ENCODE data around the gene RACGAP1. TPM values are rescaled to one million over a fixed set of nuclear protein-coding genes. Genes with fewer than 3 reads are reported as not detected.

Gene RACGAP1
- total RNA-seq, 1 experiment from 2014 or later, result 147 TPM

DNA sequence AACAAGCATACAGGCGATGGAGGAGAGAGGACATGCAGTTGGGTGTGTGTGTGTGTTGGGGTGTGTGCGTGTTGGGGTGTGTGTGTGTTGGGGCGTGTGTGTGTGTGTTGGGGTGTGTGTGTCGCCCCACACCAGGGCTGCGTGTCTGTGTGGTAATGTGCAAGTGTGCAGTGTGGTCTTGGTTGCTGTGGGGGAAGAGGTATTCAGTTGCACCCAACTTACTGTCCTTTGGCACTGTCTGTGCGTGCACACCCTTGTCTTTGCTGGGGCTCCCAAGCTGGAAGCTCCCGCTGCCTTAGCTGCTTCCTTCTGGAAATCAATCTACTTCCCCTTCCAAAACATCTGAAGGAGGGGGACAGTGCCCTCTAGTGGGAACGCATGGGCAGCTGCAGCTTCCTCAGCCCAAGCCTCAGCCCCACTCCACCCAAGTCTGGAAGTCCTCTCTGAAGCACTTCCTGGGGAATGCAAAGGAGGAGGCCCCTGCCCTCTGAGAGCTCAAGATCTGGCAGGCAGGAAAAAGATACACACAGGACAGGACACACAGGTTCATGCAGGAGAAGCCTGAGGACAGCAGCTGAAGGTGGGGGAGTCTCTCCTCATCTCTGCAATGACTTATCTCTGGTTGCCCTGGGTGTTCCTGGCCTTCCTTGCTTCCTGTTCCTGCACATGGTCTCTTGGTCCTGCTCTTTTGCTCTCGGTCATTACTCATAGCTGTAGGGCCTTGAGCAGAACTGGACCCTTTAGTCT lies 45.2 kb upstream of the RACGAP1 start:
- Histone ChIP-seq H3K9me3 (ENCODE audit: control insufficient read depth, insufficient read depth, low read depth, low read length) (no peaks in the 10 kb centered on the region), H3K27ac (ENCODE audit: low read length) (peak overlapping the region; percentile 18; the same call in 1 of the 2 replicates), H3K4me3 (ENCODE audit: low read depth in 2 of 2, low read length in 2 of 2) (no peak overlapping the region), H3K4me1 (ENCODE audit: control insufficient read depth, insufficient read depth, low read length) (0 out of 2 replicates have a peak, but pooled peaks cover 3% of the 10 kb centered on the region), H3K27me3 (ENCODE audit: control insufficient read depth, insufficient read depth, low read length) (no peaks in the 10 kb centered on the region), H3K36me3 (ENCODE audit: control insufficient read depth, insufficient read depth, low read length) (no peaks in the 10 kb centered on the region)
- POLR2A ChIA-PET, result interaction anchor here (0.6 to 0.7 kb wide), 2 partner anchors 549 to 665 kb away, joined by 4 to 7 read pairs; no protein-coding TSS in a partner anchor
- no TSS peak for BruUV-seq (replicated peaks)
- TF ChIP-seq, protein P1, sequence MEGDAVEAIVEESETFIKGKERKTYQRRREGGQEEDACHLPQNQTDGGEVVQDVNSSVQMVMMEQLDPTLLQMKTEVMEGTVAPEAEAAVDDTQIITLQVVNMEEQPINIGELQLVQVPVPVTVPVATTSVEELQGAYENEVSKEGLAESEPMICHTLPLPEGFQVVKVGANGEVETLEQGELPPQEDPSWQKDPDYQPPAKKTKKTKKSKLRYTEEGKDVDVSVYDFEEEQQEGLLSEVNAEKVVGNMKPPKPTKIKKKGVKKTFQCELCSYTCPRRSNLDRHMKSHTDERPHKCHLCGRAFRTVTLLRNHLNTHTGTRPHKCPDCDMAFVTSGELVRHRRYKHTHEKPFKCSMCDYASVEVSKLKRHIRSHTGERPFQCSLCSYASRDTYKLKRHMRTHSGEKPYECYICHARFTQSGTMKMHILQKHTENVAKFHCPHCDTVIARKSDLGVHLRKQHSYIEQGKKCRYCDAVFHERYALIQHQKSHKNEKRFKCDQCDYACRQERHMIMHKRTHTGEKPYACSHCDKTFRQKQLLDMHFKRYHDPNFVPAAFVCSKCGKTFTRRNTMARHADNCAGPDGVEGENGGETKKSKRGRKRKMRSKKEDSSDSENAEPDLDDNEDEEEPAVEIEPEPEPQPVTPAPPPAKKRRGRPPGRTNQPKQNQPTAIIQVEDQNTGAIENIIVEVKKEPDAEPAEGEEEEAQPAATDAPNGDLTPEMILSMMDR (IDR thresholded peaks at IDR 0.05), result peak; percentile 96
- TF ChIP-seq SIN3A (IDR thresholded peaks at IDR 0.05; ENCODE audit: borderline replicate concordance, insufficient read depth, low read depth, low read length) (no peak), POLR2AphosphoS5 (IDR thresholded peaks at IDR 0.05; ENCODE audit: low read depth, low read length) (no peak)
- TF ChIP-seq, protein P2, sequence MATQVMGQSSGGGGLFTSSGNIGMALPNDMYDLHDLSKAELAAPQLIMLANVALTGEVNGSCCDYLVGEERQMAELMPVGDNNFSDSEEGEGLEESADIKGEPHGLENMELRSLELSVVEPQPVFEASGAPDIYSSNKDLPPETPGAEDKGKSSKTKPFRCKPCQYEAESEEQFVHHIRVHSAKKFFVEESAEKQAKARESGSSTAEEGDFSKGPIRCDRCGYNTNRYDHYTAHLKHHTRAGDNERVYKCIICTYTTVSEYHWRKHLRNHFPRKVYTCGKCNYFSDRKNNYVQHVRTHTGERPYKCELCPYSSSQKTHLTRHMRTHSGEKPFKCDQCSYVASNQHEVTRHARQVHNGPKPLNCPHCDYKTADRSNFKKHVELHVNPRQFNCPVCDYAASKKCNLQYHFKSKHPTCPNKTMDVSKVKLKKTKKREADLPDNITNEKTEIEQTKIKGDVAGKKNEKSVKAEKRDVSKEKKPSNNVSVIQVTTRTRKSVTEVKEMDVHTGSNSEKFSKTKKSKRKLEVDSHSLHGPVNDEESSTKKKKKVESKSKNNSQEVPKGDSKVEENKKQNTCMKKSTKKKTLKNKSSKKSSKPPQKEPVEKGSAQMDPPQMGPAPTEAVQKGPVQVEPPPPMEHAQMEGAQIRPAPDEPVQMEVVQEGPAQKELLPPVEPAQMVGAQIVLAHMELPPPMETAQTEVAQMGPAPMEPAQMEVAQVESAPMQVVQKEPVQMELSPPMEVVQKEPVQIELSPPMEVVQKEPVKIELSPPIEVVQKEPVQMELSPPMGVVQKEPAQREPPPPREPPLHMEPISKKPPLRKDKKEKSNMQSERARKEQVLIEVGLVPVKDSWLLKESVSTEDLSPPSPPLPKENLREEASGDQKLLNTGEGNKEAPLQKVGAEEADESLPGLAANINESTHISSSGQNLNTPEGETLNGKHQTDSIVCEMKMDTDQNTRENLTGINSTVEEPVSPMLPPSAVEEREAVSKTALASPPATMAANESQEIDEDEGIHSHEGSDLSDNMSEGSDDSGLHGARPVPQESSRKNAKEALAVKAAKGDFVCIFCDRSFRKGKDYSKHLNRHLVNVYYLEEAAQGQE (IDR thresholded peaks at IDR 0.05; ENCODE audit: insufficient read depth in 1 of 2, low read depth in 2 of 2, low read length in 1 of 2), result no peak
- DNase-seq (ENCODE audit: low read depth, low spot score) (no peak), ATAC-seq (peak; percentile 83)
- CTCF ChIA-PET, result interaction anchor here (0.5 to 3.3 kb wide), 15 partner anchors 12 to 737 kb away, joined by 3 to 30 read pairs (median 4); partner anchors contain the start of genes AQP6 and SMARCD1
- in situ Hi-C loops (cut with HindIII; ENCODE audit: low pct_unique_long_range_greater_than_20kb, low sequenced_read_pairs), result no loop called here
- intact Hi-C loops (cut with micrococcal nuclease; ENCODE audit: unreplicated experiment), result loop anchor here (1.0 kb wide), 1 partner anchor 103 kb away; no protein-coding TSS in a partner anchor

DNA sequence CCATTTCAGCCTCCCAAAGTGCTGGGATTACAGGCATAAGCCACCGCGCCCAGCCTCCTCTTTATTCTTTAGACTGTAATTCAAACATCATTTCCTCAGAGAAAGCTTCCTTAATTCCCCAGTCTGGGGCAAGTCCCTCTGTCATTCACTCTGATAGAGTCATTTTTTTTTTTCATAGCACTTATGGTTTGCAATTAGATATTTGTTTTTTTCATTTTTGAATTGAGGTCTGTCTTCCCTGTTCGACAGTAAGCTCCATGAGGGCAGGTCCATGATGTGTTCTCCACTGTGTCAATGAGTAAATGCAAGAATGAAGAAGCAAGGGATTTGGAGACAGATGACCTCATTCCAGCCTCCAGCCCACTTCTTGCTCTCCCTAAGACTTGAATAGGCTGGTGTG lies 44.2 kb upstream of the RACGAP1 start:
- intact Hi-C loops (cut with micrococcal nuclease; ENCODE audit: unreplicated experiment), result no loop called here
- ATAC-seq (no peak), DNase-seq (ENCODE audit: low read depth, low spot score) (no peak)
- 0 out of 2 replicates have a peak, but pooled peaks cover 3% of the 10 kb centered on the region for H3K4me1 ChIP-seq (ENCODE audit: control insufficient read depth, insufficient read depth, low read length)
- in situ Hi-C loops (cut with HindIII; ENCODE audit: low pct_unique_long_range_greater_than_20kb, low sequenced_read_pairs), result no loop called here
- no TSS peak for BruUV-seq (replicated peaks)
- TF ChIP-seq SIN3A (IDR thresholded peaks at IDR 0.05; ENCODE audit: borderline replicate concordance, insufficient read depth, low read depth, low read length) (no peak), TCF7L2 (IDR thresholded peaks at IDR 0.05; ENCODE audit: low read depth, low read length) (no peak), POLR2AphosphoS5 (IDR thresholded peaks at IDR 0.05; ENCODE audit: low read depth, low read length) (no peak)
- TF ChIP-seq, protein P1 (IDR thresholded peaks at IDR 0.05), result no peak
- TF ChIP-seq, protein P2 (IDR thresholded peaks at IDR 0.05; ENCODE audit: insufficient read depth in 1 of 2, low read depth in 2 of 2, low read length in 1 of 2), result no peak
- H3K27ac ChIP-seq (ENCODE audit: low read length), result no peak overlapping the region
- ChIA-PET POLR2A (no interaction called here), CTCF (interaction anchor here (0.7 to 3.3 kb wide), 3 partner anchors 13 to 102 kb away, joined by 5 to 30 read pairs (median 6); no protein-coding TSS in a partner anchor)
- H3K27me3 ChIP-seq (ENCODE audit: control insufficient read depth, insufficient read depth, low read length), result no peaks in the 10 kb centered on the region
- no peaks in the 10 kb centered on the region for H3K9me3 ChIP-seq (ENCODE audit: control insufficient read depth, insufficient read depth, low read depth, low read length)
- H3K4me3 ChIP-seq (ENCODE audit: low read depth in 2 of 2, low read length in 2 of 2), result no peak overlapping the region
- no peaks in the 10 kb centered on the region for H3K36me3 ChIP-seq (ENCODE audit: control insufficient read depth, insufficient read depth, low read length)
